SH-SY5Y (cell line): ENCODE measurements around the gene TRABD2B.

Experiments
- GATA2 ChIP-seq: IDR thresholded peaks from 2 replicates; pipeline ENCODE4 v1.6.1; 2011; ENCODE audit warnings: mild to moderate bottlenecking, low read depth, low read length
- GATA3 ChIP-seq: IDR thresholded peaks from 2 replicates; pipeline ENCODE4 v1.6.1; 2011; ENCODE audit warnings: low read depth, mild to moderate bottlenecking, low read length, moderate library complexity

DNA sequence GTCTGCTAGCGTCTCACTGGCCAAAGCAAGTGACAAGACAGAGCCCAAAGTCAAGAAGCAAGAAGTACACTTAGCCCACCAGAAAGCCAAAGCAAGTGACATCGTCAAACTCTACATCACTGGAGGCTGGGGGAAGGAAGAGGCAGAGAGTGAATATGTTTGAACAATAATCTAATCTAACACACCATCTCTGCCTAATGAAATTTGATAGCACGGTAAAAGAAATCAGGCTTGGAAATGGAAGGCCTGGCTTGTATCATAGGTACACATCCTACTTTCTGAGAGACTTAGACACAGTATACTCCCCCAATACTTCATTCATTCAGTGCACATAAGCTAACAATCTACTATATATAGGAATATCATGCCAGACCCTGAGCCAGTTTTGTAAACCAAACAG is 26.3 kb downstream of the TRABD2B start:
- TF ChIP-seq GATA2 (peak; percentile 90), GATA3 (peak; percentile 84)
